H1 (cell line): ENCODE results near the gene ZNF747.
"Not testable (repeated sequence)": the region's sequence is repeated elsewhere in the genome, so short reads cannot be mapped to it uniquely, and the experiment has no call there.

Experiments used
- CHD1 ChIP-seq: IDR thresholded peaks from 2 replicates; pipeline ENCODE4 v1.6.1; 2012; ENCODE audit warnings: low read depth, low read length, improper control_type of control experiment
- CTCF ChIP-seq, 3 experiments: IDR thresholded peaks; 1 replicate in 2 of 3; 2 replicates in 1 of 3; pipeline versions ENCODE4 v1.5.1 to v1.6.1; 2011; ENCODE audit warnings: low read length in 3 of 3, mild to moderate bottlenecking in 3 of 3, inconsistent platforms in 2 of 3, low read depth in 1 of 3, moderate library complexity in 1 of 3; ENCODE audit not compliant: insufficient read depth in 1 of 3; ENCODE audit errors: control extremely low read depth in 1 of 3
- EP300 ChIP-seq, 2 experiments: IDR thresholded peaks; 1 replicate in 1 of 2; 2 replicates in 1 of 2; pipeline ENCODE4 v1.6.1; 2011 to 2012; ENCODE audit warnings: low read depth in 2 of 2, low read length in 2 of 2, mild to moderate bottlenecking in 2 of 2, borderline replicate concordance in 1 of 2, inconsistent platforms in 1 of 2, moderate library complexity in 1 of 2

- not testable (repeated sequence) for TF ChIP-seq EP300 (IDR thresholded peaks at IDR 0.05; ENCODE audit: borderline replicate concordance in 1 of 2, low read depth in 2 of 2, low read length in 2 of 2); CTCF (IDR thresholded peaks at IDR 0.05; ENCODE audit: control extremely low read depth in 1 of 3, insufficient read depth in 1 of 3, low read depth in 1 of 3, low read length in 3 of 3); CHD1
Measured at GRCh38 chr16:30522702-30523463, 11.8 kb downstream of the ZNF747 start.
